K562 (cell line): Measurements from ENCODE around the gene TMOD3. TPM values are rescaled to one million over a fixed set of nuclear protein-coding genes. Genes with fewer than 3 reads are reported as not detected.

Experiments
- ARID1B ChIP-seq: fragments of 450-650 bp; IDR thresholded peaks from 2 replicates; pipeline ENCODE4 v1.6.1; 2016; ENCODE audit warnings: antibody characterized with exemption, mild to moderate bottlenecking, inconsistent platforms
- ETV5 ChIP-seq: sonication (generic); formaldehyde crosslinking; IDR thresholded peaks from 2 replicates; pipeline ENCODE4 v1.4.0; 2020; ENCODE audit warnings: low read depth, mild to moderate bottlenecking, missing genetic modification reagents
- KLF16 ChIP-seq: IDR thresholded peaks from 2 replicates; pipeline ENCODE4 v1.6.1; 2016; ENCODE audit warnings: antibody characterized with exemption
- MCM3 ChIP-seq: fragments of 450-650 bp; IDR thresholded peaks from 2 replicates; pipeline ENCODE4 v1.6.1; 2016
- RBM17 ChIP-seq: fragments of 200-400 bp; formaldehyde crosslinking; IDR thresholded peaks from 2 replicates; pipeline ENCODE4 v1.6.1; 2017; ENCODE audit warnings: low read depth, mild to moderate bottlenecking, low read length, borderline replicate concordance
- SIRT6 ChIP-seq: IDR thresholded peaks from one replicate; pipeline ENCODE4 v1.6.1; 2012; ENCODE audit warnings: low read depth, mild to moderate bottlenecking, control low read depth, inconsistent platforms, low read length, moderate library complexity
- TAF15 ChIP-seq: fragments of 200-400 bp; formaldehyde crosslinking; IDR thresholded peaks from 2 replicates; pipeline ENCODE4 v1.6.1; 2017; ENCODE audit warnings: mild to moderate bottlenecking, low read depth, low read length, moderate library complexity
- ZNF584 ChIP-seq: fragments of 200-800 bp; sonication (Bioruptor generic); IDR thresholded peaks from 2 replicates; pipeline ENCODE4 v1.6.1; 2016; ENCODE audit warnings: low read depth, mild to moderate bottlenecking, missing genetic modification characterization, missing compliant biosample characterization
- polyA plus RNA-seq, 8 experiments: library from polyadenylated mRNA; depleted of rRNA in 4 of 8; stranded (reverse) in 5 of 8; unstranded in 3 of 8; fragments of >200 nt; fragmentation: Nextera tagmentation in 2 of 8; fragmentation: Illumina TruSeq in 1 of 8; extraction: Ambion mirVana in 2 of 8; extraction: Trizol in 1 of 8; gene quantifications; 2 replicates each; pipeline versions ENCODE4 v1.2.1 to v1.2.3, GENCODE V29; 2011 to 2014; ENCODE audit warnings: inconsistent platforms in 1 of 8, missing spikeins in 1 of 8
- total RNA-seq, 7 experiments: library from RNA; depleted of rRNA in 6 of 7; stranded (reverse); fragments of >200 nt in 6 of 7; fragmentation: Illumina TruSeq in 2 of 7; extraction: Trizol in 2 of 7; gene quantifications; 2 replicates each; pipeline versions ENCODE4 v1.2.1 to v1.2.3, GENCODE V29; 2011 to 2021; ENCODE audit warnings: low replicate concordance in 1 of 7
- TF ChIP-seq, protein P1 (sequence below): fragments of 250-450 bp; sonication (Bioruptor Pico); IDR thresholded peaks from 2 replicates; pipeline ENCODE4 v1.5.1; 2021; ENCODE audit warnings: mild to moderate bottlenecking
- TF ChIP-seq, protein P2 (sequence below): IDR thresholded peaks from 2 replicates; pipeline ENCODE4 v1.6.1; 2011; ENCODE audit not compliant: insufficient read length; ENCODE audit errors: extremely low read depth
- TF ChIP-seq, protein P3 (sequence below), 3 experiments: fragments of 200-800 bp in 1 of 3; fragments of 250-450 bp in 1 of 3; fragments of 450-650 bp in 1 of 3; sonication (Bioruptor Pico) in 1 of 3; sonication (Bioruptor generic) in 1 of 3; formaldehyde crosslinking in 1 of 3; IDR thresholded peaks; 2 replicates each; pipeline versions ENCODE4 v1.6.1 to v1.8.0; 2016 to 2022; ENCODE audit warnings: mild to moderate bottlenecking in 2 of 3, missing genetic modification characterization in 2 of 3, missing compliant biosample characterization in 1 of 3, moderate library complexity in 1 of 3
- TF ChIP-seq, protein P4 (sequence below): sonication (generic); formaldehyde crosslinking; IDR thresholded peaks from 2 replicates; pipeline ENCODE4 v1.8.1; 2022; ENCODE audit warnings: missing genetic modification reagents
- TF ChIP-seq, protein P5 (sequence below): fragments of 150-350 bp; conservative IDR thresholded peaks from 2 replicates; pipeline ENCODE4 v1.6.1; 2014; ENCODE audit warnings: low read length

The TMOD3 gene
- total and polyA plus RNA-seq, 9 of the 15 experiments (the other 6 are each of a cell fraction or from before 2014, with no cell fraction given): 6.8 to 45.0 (median 30.9) TPM

DNA sequence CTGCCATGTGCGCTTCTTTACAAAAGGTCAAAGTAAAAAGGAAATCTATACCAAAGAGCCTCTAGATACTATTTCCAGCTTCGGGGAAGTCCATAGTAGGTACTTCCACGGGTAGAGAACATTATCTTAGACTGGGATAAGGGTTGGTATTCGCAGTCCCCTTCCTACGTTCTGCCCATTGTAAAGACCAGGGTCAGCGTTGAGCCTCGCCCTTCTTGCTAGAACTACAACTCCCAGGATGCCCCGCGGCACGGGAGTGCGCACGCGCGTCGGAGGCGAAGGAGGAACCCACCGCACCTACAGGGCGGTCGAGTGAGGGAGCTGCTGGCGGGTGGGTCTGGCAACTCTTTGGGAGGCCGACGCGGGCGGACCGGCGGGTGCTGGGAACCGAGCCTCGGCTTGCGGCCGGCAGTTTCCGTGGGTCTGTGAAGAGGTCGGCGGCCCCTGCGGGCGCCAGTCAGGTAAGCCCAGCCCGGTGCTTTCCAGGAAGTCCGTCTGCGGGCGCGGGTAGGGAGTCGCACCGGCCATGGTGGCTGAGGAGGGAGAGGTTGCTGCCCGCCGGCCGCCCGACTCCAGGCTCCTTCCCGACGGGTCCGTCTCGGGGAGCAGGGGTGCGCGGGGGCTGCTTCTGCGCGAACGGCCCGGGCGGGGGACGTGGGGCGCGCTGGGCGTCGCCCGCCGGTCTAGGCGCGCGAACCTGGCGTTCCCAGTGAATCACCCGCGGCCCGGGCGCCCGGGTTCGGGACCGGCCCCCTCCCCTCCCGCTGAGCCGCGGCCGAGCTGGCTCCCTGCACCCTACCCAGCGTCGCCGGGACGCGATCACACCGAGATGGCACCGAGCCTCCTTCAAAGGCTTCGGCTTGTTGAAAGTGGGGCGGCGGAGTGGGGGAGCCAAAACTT lies at the start of gene TMOD3 (continued):
- TF ChIP-seq ZNF584 (CRISPR knock-in tag) (no peak), ARID1B (no peak; the same call in 1 of the 2 replicates), RBM17 (no peak), ETV5 (CRISPR knock-in tag) (no peak), MCM3 (no peak), KLF16 (no peak), TAF15 (no peak), SIRT6 (no peak)
- TF ChIP-seq, protein P1, sequence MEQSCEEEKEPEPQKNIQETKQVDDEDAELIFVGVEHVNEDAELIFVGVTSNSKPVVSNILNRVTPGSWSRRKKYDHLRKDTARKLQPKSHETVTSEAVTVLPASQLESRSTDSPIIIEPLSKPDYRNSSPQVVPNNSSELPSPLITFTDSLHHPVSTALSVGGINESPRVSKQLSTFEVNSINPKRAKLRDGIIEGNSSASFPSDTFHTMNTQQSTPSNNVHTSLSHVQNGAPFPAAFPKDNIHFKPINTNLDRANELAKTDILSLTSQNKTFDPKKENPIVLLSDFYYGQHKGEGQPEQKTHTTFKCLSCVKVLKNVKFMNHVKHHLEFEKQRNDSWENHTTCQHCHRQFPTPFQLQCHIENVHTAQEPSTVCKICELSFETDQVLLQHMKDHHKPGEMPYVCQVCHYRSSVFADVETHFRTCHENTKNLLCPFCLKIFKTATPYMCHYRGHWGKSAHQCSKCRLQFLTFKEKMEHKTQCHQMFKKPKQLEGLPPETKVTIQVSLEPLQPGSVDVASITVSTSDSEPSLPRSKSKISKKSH (CRISPR knock-in tag): no peak
- TF ChIP-seq, protein P2, sequence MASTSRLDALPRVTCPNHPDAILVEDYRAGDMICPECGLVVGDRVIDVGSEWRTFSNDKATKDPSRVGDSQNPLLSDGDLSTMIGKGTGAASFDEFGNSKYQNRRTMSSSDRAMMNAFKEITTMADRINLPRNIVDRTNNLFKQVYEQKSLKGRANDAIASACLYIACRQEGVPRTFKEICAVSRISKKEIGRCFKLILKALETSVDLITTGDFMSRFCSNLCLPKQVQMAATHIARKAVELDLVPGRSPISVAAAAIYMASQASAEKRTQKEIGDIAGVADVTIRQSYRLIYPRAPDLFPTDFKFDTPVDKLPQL: no peak
- TF ChIP-seq, protein P3, sequence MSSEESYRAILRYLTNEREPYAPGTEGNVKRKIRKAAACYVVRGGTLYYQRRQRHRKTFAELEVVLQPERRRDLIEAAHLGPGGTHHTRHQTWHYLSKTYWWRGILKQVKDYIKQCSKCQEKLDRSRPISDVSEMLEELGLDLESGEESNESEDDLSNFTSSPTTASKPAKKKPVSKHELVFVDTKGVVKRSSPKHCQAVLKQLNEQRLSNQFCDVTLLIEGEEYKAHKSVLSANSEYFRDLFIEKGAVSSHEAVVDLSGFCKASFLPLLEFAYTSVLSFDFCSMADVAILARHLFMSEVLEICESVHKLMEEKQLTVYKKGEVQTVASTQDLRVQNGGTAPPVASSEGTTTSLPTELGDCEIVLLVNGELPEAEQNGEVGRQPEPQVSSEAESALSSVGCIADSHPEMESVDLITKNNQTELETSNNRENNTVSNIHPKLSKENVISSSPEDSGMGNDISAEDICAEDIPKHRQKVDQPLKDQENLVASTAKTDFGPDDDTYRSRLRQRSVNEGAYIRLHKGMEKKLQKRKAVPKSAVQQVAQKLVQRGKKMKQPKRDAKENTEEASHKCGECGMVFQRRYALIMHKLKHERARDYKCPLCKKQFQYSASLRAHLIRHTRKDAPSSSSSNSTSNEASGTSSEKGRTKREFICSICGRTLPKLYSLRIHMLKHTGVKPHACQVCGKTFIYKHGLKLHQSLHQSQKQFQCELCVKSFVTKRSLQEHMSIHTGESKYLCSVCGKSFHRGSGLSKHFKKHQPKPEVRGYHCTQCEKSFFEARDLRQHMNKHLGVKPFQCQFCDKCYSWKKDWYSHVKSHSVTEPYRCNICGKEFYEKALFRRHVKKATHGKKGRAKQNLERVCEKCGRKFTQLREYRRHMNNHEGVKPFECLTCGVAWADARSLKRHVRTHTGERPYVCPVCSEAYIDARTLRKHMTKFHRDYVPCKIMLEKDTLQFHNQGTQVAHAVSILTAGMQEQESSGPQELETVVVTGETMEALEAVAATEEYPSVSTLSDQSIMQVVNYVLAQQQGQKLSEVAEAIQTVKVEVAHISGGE (CRISPR knock-in tag; IDR thresholded peaks at IDR 0.05): peak in 1 of 3 experiments; percentile 80; a peak in 2 of 6 replicates
- TF ChIP-seq, protein P4, sequence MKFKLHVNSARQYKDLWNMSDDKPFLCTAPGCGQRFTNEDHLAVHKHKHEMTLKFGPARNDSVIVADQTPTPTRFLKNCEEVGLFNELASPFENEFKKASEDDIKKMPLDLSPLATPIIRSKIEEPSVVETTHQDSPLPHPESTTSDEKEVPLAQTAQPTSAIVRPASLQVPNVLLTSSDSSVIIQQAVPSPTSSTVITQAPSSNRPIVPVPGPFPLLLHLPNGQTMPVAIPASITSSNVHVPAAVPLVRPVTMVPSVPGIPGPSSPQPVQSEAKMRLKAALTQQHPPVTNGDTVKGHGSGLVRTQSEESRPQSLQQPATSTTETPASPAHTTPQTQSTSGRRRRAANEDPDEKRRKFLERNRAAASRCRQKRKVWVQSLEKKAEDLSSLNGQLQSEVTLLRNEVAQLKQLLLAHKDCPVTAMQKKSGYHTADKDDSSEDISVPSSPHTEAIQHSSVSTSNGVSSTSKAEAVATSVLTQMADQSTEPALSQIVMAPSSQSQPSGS (CRISPR knock-in tag): no peak
- TF ChIP-seq, protein P5, sequence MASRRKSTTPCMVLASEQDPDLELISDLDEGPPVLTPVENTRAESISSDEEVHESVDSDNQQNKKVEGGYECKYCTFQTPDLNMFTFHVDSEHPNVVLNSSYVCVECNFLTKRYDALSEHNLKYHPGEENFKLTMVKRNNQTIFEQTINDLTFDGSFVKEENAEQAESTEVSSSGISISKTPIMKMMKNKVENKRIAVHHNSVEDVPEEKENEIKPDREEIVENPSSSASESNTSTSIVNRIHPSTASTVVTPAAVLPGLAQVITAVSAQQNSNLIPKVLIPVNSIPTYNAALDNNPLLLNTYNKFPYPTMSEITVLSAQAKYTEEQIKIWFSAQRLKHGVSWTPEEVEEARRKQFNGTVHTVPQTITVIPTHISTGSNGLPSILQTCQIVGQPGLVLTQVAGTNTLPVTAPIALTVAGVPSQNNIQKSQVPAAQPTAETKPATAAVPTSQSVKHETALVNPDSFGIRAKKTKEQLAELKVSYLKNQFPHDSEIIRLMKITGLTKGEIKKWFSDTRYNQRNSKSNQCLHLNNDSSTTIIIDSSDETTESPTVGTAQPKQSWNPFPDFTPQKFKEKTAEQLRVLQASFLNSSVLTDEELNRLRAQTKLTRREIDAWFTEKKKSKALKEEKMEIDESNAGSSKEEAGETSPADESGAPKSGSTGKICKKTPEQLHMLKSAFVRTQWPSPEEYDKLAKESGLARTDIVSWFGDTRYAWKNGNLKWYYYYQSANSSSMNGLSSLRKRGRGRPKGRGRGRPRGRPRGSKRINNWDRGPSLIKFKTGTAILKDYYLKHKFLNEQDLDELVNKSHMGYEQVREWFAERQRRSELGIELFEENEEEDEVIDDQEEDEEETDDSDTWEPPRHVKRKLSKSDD: no peak
